HG03064 (cell line): ENCODE measurements around the gene BBS7.

Source experiments
- ATAC-seq: cut with Tn5 transposase; IDR thresholded peaks from one replicate; pipeline ENCODE4 v1.9.1; 2021; ENCODE audit warnings: low read depth; ENCODE audit not compliant: unreplicated experiment

BBS7 gene

GRCh38 chr4:121827853-121828252 is 42.4 kb downstream of the BBS7 start:
- ATAC-seq = no peak

- ATAC-seq = no peak
These were observed 45.3 kb downstream of the BBS7 start for GRCh38 chr4:121824950-121825349.

GRCh38 chr4:121824171-121824527 is 46.1 kb downstream of the BBS7 start:
- ATAC-seq = no peak

GRCh38 chr4:121823505-121824170 is 46.6 kb downstream of the BBS7 start, which contains the start of gene CCNA2:
Gene CCNA2 (minus strand): TSS chr4:121823883. CDS start chr4:121823628, 255 bp downstream.
- peak; percentile 93 for ATAC-seq

- ATAC-seq = peak; percentile 27
These were observed 47.3 kb downstream of the BBS7 start for GRCh38 chr4:121822796-121823504.

GRCh38 chr4:121822047-121822446 is 48.2 kb downstream of the BBS7 start:
- no peak for ATAC-seq

GRCh38 chr4:121819216-121819965 is 50.9 kb downstream of the BBS7 start:
- ATAC-seq = no peak

GRCh38 chr4:121818215-121818614 is 52.1 kb downstream of the BBS7 start:
- ATAC-seq = no peak

GRCh38 chr4:121817701-121818100 is 52.6 kb downstream of the BBS7 start:
- ATAC-seq = no peak

GRCh38 chr4:121817006-121817405 is 53.3 kb downstream of the BBS7 start:
- ATAC-seq = no peak

- ATAC-seq = no peak
These were observed 55.5 kb downstream of the BBS7 start for GRCh38 chr4:121814756-121815155.

- no peak for ATAC-seq
These were observed 59.2 kb downstream of the BBS7 start for GRCh38 chr4:121811122-121811521.

GRCh38 chr4:121806411-121806810 is 63.9 kb downstream of the BBS7 start:
- ATAC-seq = no peak

GRCh38 chr4:121801715-121802075 is 68.6 kb downstream of the BBS7 start:
- ATAC-seq = no peak

- peak; percentile 80 for ATAC-seq
These were observed 69.1 kb downstream of the BBS7 start, which contains the start of gene EXOSC9 for GRCh38 chr4:121800961-121801714. Gene EXOSC9 (plus strand): TSS chr4:121801323. CDS start chr4:121801425, 102 bp downstream.

- ATAC-seq = peak; percentile 29
These were observed 69.7 kb downstream of the BBS7 start for GRCh38 chr4:121800638-121800960.

- no peak for ATAC-seq
These were observed 70.3 kb downstream of the BBS7 start for GRCh38 chr4:121799867-121800501.

GRCh38 chr4:121799208-121799823 is 71.0 kb downstream of the BBS7 start:
- ATAC-seq = no peak

- no peak for ATAC-seq
These were observed 74.0 kb downstream of the BBS7 start for GRCh38 chr4:121796283-121796682.
